ENCODE measurements around the gene GPR37. TPM values are rescaled to one million over a fixed set of nuclear protein-coding genes. Genes with fewer than 3 reads are reported as not detected.
A peak's percentile ranks its signal among the peaks of the same experiment; 100 is the strongest.

GPR37 gene
- total and polyA plus RNA-seq, 2 donors (not counting 3 experiments of a cell fraction or from before 2014, with no cell fraction given) = 0.92 to 2.1 TPM

GRCh38 chr7:124776153-124776552, 10.6 kb upstream of the GPR37 start:
- FAIRE-seq = peak; percentile 55
- dilution Hi-C loops (cut with MboI; ENCODE audit: extremely low pct_ligation_motif_present, low sequenced_read_pairs) (no loop called here), intact Hi-C loops (cut with micrococcal nuclease) (no loop called here)
- Histone ChIP-seq H3K9me1 (replicated peaks; ENCODE audit: control insufficient read depth, extremely low read depth, insufficient read depth, low read length) (no peaks in the 10 kb centered on the region), H3K9ac (replicated peaks; ENCODE audit: extremely low read depth, insufficient read depth, low read length) (no peak overlapping the region), H3K4me2 (ENCODE audit: insufficient read depth, low read length) (no peak overlapping the region), H3K27ac (ENCODE audit: insufficient read depth, low read depth, low read length) (no peak overlapping the region), H3K4me1 (ENCODE audit: control insufficient read depth, extremely low read depth, insufficient read depth, low read length) (peaks cover under 1% of the 10 kb centered on the region), H3K27me3 (ENCODE audit: control insufficient read depth in 2 of 2, insufficient read depth in 2 of 2, low read length in 2 of 2) (peaks cover 0 to 1% of the 10 kb centered on the region in 2 experiments), H4K20me1 (replicated peaks; ENCODE audit: control insufficient read depth, extremely low read depth, insufficient read depth, low read length) (no peaks in the 10 kb centered on the region), H2AFZ (ENCODE audit: low read depth, low read length) (no peak overlapping the region), H3K79me2 (ENCODE audit: control insufficient read depth, insufficient read depth, low read length) (no peaks in the 10 kb centered on the region), H3K9me3 (replicated peaks; ENCODE audit: control insufficient read depth, insufficient read depth, low read length) (no peaks in the 10 kb centered on the region), H3K36me3 (ENCODE audit: control insufficient read depth in 2 of 2, extremely low read depth in 1 of 2, insufficient read depth in 2 of 2, low read length in 2 of 2) (no peaks in the 10 kb centered on the region), H3K4me3 (replicated peaks in 1 of 3; ENCODE audit: insufficient read depth in 1 of 3, low read depth in 1 of 3, low read length in 3 of 3) (no peak overlapping the region)
- ChIA-PET POLR2A (interaction anchor here (0.5 kb wide), 1 partner anchor 10 kb away, joined by 5 read pairs; the partner anchor contains the start of gene GPR37), CTCF (interaction anchor here (0.6 to 1.9 kb wide), 2 partner anchors 8 to 9 kb away, joined by 3 to 14 read pairs; no protein-coding TSS in a partner anchor)
- BruUV-seq (replicated peaks) = no TSS peak
- no peak for DNase-seq (ENCODE audit: low read depth, low spot score)
- no peak for TF ChIP-seq EZH2 (IDR thresholded peaks at IDR 0.05; ENCODE audit: borderline replicate concordance, low read depth, low read length, severe bottlenecking)

DNA sequence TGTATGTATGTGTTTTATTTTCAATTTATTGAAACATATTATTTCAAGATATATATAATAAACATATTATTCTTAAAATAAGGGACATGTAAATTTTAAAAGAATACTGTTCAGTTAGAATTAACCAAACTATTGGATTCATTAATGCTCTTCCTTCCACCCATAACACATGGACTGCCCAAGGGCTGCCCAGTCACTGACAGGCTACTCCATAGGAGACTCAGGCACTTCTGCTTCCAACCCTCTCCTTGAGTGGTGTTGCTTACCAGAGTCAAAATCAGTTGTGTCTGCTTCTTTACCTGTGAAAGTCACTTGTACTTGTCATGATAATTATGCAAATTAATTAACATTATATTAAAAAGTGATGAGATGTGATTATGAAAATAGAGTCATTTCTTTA, 9.8 kb upstream of the GPR37 start:
- H3K27me3 ChIP-seq (ENCODE audit: control insufficient read depth in 2 of 2, insufficient read depth in 2 of 2, low read length in 2 of 2) = peaks cover 0 to 1% of the 10 kb centered on the region in 2 experiments
- FAIRE-seq = no peak
- no peaks in the 10 kb centered on the region for H3K9me1 ChIP-seq (replicated peaks; ENCODE audit: control insufficient read depth, extremely low read depth, insufficient read depth, low read length)
- H3K4me1 ChIP-seq (ENCODE audit: control insufficient read depth, extremely low read depth, insufficient read depth, low read length) = peaks cover 6% of the 10 kb centered on the region
- H4K20me1 ChIP-seq (replicated peaks; ENCODE audit: control insufficient read depth, extremely low read depth, insufficient read depth, low read length) = no peaks in the 10 kb centered on the region
- H3K9ac ChIP-seq (replicated peaks; ENCODE audit: extremely low read depth, insufficient read depth, low read length) = no peak overlapping the region
- H3K36me3 ChIP-seq (ENCODE audit: control insufficient read depth in 2 of 2, extremely low read depth in 1 of 2, insufficient read depth in 2 of 2, low read length in 2 of 2) = no peaks in the 10 kb centered on the region
- no peaks in the 10 kb centered on the region for H3K79me2 ChIP-seq (ENCODE audit: control insufficient read depth, insufficient read depth, low read length)
- dilution Hi-C loops (cut with MboI; ENCODE audit: extremely low pct_ligation_motif_present, low sequenced_read_pairs) (no loop called here), intact Hi-C loops (cut with micrococcal nuclease) (no loop called here)
- BruUV-seq (replicated peaks) = no TSS peak
- no peaks in the 10 kb centered on the region for H3K9me3 ChIP-seq (replicated peaks; ENCODE audit: control insufficient read depth, insufficient read depth, low read length)
- POLR2A ChIA-PET = no interaction called here
- DNase-seq (ENCODE audit: low read depth, low spot score) = no peak
- H3K27ac ChIP-seq (ENCODE audit: insufficient read depth, low read depth, low read length) = no peak overlapping the region
- H3K4me3 ChIP-seq (replicated peaks in 1 of 3; ENCODE audit: insufficient read depth in 1 of 3, low read depth in 1 of 3, low read length in 3 of 3) = no peak overlapping the region
- CTCF ChIA-PET = interaction anchor here (1.9 kb wide), 1 partner anchor 10 kb away, joined by 14 read pairs; no protein-coding TSS in a partner anchor
- H3K4me2 ChIP-seq (ENCODE audit: insufficient read depth, low read length) = no peak overlapping the region
- TF ChIP-seq, protein P1, sequence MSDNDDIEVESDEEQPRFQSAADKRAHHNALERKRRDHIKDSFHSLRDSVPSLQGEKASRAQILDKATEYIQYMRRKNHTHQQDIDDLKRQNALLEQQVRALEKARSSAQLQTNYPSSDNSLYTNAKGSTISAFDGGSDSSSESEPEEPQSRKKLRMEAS (IDR thresholded peaks at IDR 0.05; ENCODE audit: insufficient read depth, insufficient read length) = no peak
- TF ChIP-seq MYC (IDR thresholded peaks at IDR 0.05; ENCODE audit: low read depth, low read length) (no peak), EZH2 (IDR thresholded peaks at IDR 0.05; ENCODE audit: borderline replicate concordance, low read depth, low read length, severe bottlenecking) (no peak), POLR2AphosphoS5 (IDR thresholded peaks at IDR 0.05; ENCODE audit: insufficient read depth, low read depth, low read length) (no peak), POLR2A (IDR thresholded peaks at IDR 0.05; ENCODE audit: low read depth, low read length) (no peak), FOS (IDR thresholded peaks at IDR 0.05; ENCODE audit: borderline replicate concordance, insufficient read depth, low read length) (no peak), GATA2 (IDR thresholded peaks at IDR 0.05; ENCODE audit: insufficient read depth, insufficient read length, low read depth, low read length) (no peak)
- TF ChIP-seq, protein P2, sequence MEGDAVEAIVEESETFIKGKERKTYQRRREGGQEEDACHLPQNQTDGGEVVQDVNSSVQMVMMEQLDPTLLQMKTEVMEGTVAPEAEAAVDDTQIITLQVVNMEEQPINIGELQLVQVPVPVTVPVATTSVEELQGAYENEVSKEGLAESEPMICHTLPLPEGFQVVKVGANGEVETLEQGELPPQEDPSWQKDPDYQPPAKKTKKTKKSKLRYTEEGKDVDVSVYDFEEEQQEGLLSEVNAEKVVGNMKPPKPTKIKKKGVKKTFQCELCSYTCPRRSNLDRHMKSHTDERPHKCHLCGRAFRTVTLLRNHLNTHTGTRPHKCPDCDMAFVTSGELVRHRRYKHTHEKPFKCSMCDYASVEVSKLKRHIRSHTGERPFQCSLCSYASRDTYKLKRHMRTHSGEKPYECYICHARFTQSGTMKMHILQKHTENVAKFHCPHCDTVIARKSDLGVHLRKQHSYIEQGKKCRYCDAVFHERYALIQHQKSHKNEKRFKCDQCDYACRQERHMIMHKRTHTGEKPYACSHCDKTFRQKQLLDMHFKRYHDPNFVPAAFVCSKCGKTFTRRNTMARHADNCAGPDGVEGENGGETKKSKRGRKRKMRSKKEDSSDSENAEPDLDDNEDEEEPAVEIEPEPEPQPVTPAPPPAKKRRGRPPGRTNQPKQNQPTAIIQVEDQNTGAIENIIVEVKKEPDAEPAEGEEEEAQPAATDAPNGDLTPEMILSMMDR (IDR thresholded peaks at IDR 0.05; ENCODE audit: extremely low read depth in 1 of 2, insufficient read depth in 1 of 2, low read depth in 1 of 2, low read length in 2 of 2) = no peak
- H2AFZ ChIP-seq (ENCODE audit: low read depth, low read length) = no peak overlapping the region

Data from endothelial cell of umbilical vein (primary cell).